Liver (tissue), 9 donors: Measurements from ENCODE around the gene OR2T1. TPM values are rescaled to one million over a fixed set of nuclear protein-coding genes. Genes with fewer than 3 reads are reported as not detected.
"Not testable (repeated sequence)": the region's sequence is repeated elsewhere in the genome, so short reads cannot be mapped to it uniquely, and the experiment has no call there.

ENCODE experiments used
- DNase-seq: peaks from one replicate; pipeline ENCODE4 v3.0.0-alpha.2; 2017; ENCODE audit warnings: low spot score
- H3K27ac ChIP-seq, 2 donors: one replicate each; pipeline ENCODE4 v1.7.0; 2013; ENCODE audit warnings: inconsistent platforms in 2 of 2, low read length in 2 of 2, control low read depth in 1 of 2, low read depth in 1 of 2, mild to moderate bottlenecking in 1 of 2
- H3K27me3 ChIP-seq, 4 donors: one replicate each; pipeline versions ENCODE4 v1.6.1 to v1.7.0; 2013; ENCODE audit warnings: low read length in 3 of 4, inconsistent platforms in 1 of 4, mild to moderate bottlenecking in 1 of 4, moderate library complexity in 1 of 4; ENCODE audit not compliant: control insufficient read depth in 4 of 4, insufficient read depth in 4 of 4
- H3K36me3 ChIP-seq, 4 donors: one replicate each; pipeline versions ENCODE4 v1.6.1 to v1.7.0; 2013; ENCODE audit warnings: low read length in 3 of 4, mild to moderate bottlenecking in 3 of 4, low read depth in 1 of 4, moderate library complexity in 1 of 4; ENCODE audit not compliant: control insufficient read depth in 4 of 4, insufficient read depth in 3 of 4
- H3K4me1 ChIP-seq, 4 donors: one replicate each; pipeline versions ENCODE4 v1.6.1 to v1.7.0; 2013; ENCODE audit warnings: low read length in 3 of 4, mild to moderate bottlenecking in 3 of 4, moderate library complexity in 1 of 4; ENCODE audit not compliant: control insufficient read depth in 4 of 4, insufficient read depth in 4 of 4
- H3K4me3 ChIP-seq, 3 donors: one replicate each; pipeline versions ENCODE4 v1.6.1 to v1.7.0; 2013; ENCODE audit warnings: low read length in 3 of 3, control low read depth in 1 of 3, low read depth in 1 of 3, mild to moderate bottlenecking in 1 of 3
- H3K9ac ChIP-seq, 2 donors: one replicate each; pipeline ENCODE4 v1.7.0; 2013; ENCODE audit warnings: low read length in 2 of 2, mild to moderate bottlenecking in 2 of 2, moderate library complexity in 2 of 2, control low read depth in 1 of 2, low read depth in 1 of 2
- H3K9me3 ChIP-seq, 4 donors: one replicate each; pipeline versions ENCODE4 v1.6.1 to v1.7.0; 2013; ENCODE audit warnings: low read length in 3 of 4; ENCODE audit not compliant: control insufficient read depth in 4 of 4
- WGBS: extraction: QIAGEN DNeasy Blood & Tissue Kit; methylation state at CpG from one replicate; pipeline ENCODE4 v1.1.7; 2013; 5-methylcytosine and 5-hydroxymethylcytosine counted together
- polyA plus RNA-seq, 2 donors: library from polyadenylated mRNA; stranded (reverse) in 1 of 2; unstranded in 1 of 2; fragments of 200-250 nt in 1 of 2; fragments of >200 nt in 1 of 2; fragmentation: Nextera tagmentation in 1 of 2; extraction: Ambion mirVana in 1 of 2; gene quantifications; one replicate each; pipeline versions ENCODE4 v1.2.1 to v1.2.3, GENCODE V29; 2013 to 2015
- total RNA-seq, 2 donors: library from RNA; depleted of rRNA; stranded (reverse); fragments of >200 nt; gene quantifications; one replicate each; pipeline ENCODE4 v1.2.3, GENCODE V29; 2014
- donor health status: healthy.
- donor health status: healthy.
- donor health status: healthy.
- donor health status: healthy.
- donor health status: healthy.

The OR2T1 gene
- total and polyA plus RNA-seq, 4 donors = not detected

DNA sequence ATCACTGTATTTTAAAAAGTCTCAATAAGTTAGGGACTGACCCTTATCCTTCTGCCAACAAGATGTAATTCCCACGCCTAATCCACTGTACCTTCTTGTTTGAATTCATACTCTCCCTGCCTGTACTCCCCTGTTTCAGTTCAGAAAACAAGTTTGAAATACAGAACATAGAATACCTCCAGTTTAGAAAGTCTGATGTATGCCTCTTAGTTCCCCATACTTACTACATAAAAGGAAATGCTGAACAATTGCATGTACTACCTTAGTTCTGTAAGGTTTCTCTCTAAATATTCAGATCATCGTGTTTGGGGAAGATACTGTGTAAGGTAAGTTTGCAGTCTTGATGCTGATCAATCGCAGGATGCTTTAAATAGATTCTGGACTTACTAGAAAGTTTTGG, 33.5 kb downstream of the OR2T1 start:
- not testable (repeated sequence) for H3K36me3 ChIP-seq, H3K27ac ChIP-seq, H3K4me1 ChIP-seq, DNase-seq, H3K27me3 ChIP-seq, H3K9ac ChIP-seq, H3K9me3 ChIP-seq, H3K4me3 ChIP-seq
- WGBS = 69% methylated on average over 3 of the region's 3 CpGs

DNA sequence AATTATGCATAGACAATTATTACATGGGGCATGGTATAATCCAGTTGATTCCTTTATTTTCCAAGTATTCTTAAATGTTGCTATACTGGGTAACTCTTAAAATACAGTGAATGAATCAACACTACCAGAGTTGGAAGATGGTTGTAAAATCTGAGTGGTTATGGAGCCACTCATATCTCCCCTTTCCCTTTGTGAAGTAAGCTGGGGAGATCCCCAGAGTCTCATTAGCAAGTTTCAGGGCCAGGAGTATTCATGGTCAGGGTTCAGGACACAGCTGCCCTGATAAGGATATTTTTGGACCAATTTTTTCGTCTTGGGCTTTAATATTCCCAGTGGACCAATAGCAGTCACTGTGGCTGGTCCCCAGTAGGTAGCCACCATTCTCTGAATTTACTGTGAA, 35.8 kb downstream of the OR2T1 start:
- whole genome bisulfite sequencing = 40% methylated on average over 1 of the region's 1 CpG
- DNase-seq, H3K27me3 ChIP-seq, H3K9ac ChIP-seq, H3K27ac ChIP-seq, H3K4me3 ChIP-seq, H3K9me3 ChIP-seq, H3K36me3 ChIP-seq, H3K4me1 ChIP-seq: not testable (repeated sequence)

DNA sequence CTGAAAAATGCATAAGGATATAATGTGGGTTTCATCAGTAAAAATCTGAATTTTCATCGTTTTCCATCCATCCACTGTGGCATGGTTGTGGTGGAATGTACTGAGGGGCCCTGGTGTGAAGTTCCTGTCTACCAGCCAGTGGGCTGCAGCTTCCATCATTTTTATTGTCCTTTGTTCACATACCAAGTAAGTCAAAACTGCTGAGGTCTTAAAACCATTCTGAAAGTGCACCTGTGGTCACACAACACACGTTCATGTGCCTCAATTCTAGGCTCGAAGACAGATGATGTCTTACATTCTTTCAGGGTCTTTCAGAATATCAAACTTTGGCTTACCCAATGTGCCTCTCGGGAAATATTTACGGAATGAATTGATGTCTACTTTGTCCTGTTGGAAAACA, 36.4 kb downstream of the OR2T1 start:
- H3K27me3 ChIP-seq, H3K4me1 ChIP-seq, H3K9ac ChIP-seq, H3K4me3 ChIP-seq, H3K9me3 ChIP-seq, H3K36me3 ChIP-seq, H3K27ac ChIP-seq, DNase-seq: not testable (repeated sequence)
- 52% methylated on average over 5 of the region's 5 CpGs for WGBS

DNA sequence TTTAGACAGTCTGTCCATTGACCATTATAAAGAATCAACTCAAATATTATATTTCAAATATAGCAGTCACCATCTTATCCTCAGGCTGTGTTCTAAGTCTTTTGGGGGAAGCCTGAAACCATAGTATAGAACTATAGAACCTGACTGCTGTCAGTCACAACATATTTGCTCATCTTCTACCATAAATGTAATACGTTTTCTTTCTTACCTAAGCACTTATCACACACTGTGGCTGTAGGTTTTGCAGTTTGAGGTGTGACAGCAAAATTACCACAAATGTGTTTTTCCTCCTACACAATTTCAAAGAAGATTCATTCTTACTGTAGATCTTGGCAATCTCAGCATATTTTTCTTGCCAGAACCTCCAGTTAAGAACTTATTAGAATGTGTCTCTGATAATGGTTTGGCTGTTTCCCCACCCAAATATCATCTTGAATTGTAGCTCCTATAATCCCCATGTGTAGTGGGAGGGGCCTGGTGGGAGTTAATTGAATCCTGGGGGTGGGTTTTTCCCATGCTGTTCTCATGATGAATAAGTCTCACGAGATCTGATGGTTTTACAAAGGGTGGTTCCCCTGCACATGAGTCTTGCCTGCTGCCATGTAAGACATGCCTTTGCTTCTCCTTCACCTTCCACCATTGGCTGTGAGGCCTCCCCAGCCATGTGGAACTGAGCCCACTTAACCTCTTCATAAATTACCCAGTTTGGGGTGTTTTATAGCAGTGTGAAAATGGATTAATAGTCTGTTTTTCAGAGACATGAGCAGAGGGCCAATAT, 39.8 kb downstream of the OR2T1 start:
- H3K36me3 ChIP-seq, H3K9ac ChIP-seq, H3K4me1 ChIP-seq, H3K27ac ChIP-seq, H3K9me3 ChIP-seq, H3K4me3 ChIP-seq, H3K27me3 ChIP-seq, DNase-seq: not testable (repeated sequence)
- WGBS = 49% methylated on average over 1 of the region's 2 CpGs

DNA sequence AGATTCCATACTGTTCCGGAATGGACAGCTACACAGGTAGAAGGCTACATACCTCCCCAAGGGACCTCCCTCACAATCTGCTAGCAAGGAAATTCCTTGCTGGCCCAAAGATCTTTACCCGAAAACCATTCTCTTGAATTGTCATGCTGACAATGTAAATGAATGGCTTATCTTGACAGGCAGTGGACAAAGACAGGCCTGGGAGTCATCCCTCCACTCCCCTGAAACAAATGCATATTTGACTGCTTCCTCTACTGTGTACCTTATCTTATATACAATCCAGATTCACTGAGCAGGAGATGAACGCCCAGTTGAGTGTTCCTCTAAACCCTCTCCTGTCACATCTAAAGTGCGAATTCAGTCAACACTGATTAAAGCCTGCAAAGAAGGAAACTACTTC, 41.8 kb downstream of the OR2T1 start:
- not testable (repeated sequence) for DNase-seq, H3K27me3 ChIP-seq, H3K9ac ChIP-seq, H3K36me3 ChIP-seq, H3K4me3 ChIP-seq, H3K9me3 ChIP-seq, H3K27ac ChIP-seq, H3K4me1 ChIP-seq
- 73% methylated on average over 4 of the region's 4 CpGs for WGBS

DNA sequence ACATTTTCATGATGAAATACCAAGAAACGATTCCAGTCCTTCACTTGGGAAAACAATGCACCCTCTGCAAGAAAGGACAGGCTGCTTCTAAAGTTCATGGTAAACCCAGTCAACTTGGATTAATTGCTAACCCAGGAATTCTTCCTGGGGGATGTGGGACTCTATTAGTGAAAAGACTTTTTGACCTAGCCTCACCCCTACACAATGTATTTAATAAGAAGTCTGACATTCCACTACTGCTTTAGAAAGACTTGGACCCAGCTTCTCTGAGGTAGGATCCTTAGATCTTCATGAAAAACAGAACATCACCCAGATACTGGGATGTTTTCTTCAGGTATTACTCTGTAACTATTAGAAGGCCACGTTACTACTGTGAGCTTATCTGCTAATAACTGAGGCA, 42.6 kb downstream of the OR2T1 start, which contains the start of gene OR2T2:
Gene OR2T2 (plus strand): TSS at position 239 of the 400 bp plus-strand sequence. CDS start 7,161 bp downstream, outside the sequence.
- not testable (repeated sequence) for H3K36me3 ChIP-seq, H3K4me1 ChIP-seq, DNase-seq, H3K27ac ChIP-seq, H3K9me3 ChIP-seq, H3K27me3 ChIP-seq, H3K4me3 ChIP-seq, H3K9ac ChIP-seq
- no CpG with 5 or more reads among the region's 2 CpGs for WGBS

DNA sequence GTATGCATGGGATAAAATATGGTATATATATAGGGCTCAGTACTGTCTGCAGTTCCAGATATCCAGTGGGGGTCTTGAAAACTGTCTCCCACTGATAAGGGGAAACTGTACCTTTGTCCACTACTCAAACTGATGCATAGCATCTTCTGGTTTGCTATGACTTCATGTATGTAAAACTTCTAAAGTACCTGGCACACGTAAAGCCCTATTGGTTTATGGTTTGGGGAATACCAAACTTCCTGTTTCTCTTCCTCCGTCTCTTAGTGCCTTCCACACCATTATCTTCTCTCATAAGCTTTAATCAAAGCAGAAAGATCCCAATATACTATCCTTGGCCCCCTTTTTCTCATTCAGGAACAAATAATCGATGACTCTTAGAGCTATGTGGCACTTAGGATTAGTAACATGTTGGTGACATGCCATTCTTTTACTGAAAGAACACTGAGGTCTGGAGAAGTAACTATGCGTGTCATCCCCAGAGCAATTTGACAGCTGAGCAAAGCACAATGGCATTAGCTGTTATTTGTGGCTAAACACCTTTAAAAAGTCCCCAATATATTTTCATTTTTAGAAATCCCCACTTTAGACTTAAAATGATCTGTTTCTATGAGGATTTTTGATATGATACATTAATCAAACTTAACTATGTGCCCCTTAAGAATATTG, 45.7 kb downstream of the OR2T1 start:
- not testable (repeated sequence) for DNase-seq, H3K27me3 ChIP-seq, H3K27ac ChIP-seq, H3K9ac ChIP-seq, H3K4me1 ChIP-seq, H3K36me3 ChIP-seq, H3K4me3 ChIP-seq, H3K9me3 ChIP-seq
- WGBS = no CpG with 5 or more reads among the region's 4 CpGs

DNA sequence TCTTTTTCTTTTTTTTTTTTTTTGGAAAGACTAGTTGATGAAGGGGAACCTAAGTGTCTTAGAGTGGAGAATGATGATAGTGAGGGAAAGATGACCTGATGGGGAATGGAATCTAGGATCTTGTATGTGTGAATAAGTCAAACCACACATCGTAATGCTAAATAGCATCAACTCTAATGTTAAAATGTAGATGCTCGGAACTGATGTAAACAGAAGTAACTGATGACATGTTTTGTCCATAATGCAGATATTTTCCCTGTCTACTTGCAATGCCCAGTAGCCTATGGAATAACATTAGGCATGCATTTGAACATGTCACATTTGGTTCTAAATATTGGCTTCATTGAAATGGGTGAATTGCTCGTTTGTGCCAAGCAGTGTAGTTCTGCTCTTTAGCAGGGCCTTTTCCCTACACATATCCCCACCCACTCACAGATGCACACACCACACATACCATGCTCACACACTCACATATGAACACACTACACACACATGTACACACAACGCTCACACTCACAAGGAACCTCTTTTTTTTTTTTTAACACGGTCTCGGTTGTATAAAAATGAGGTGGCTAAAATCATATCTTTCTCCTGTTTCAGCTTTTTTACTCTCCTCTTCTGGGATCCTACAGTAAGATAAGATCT, 47.1 kb downstream of the OR2T1 start:
- DNase-seq, H3K4me3 ChIP-seq, H3K9me3 ChIP-seq, H3K4me1 ChIP-seq, H3K9ac ChIP-seq, H3K36me3 ChIP-seq, H3K27ac ChIP-seq, H3K27me3 ChIP-seq: not testable (repeated sequence)
- 79% methylated on average over 5 of the region's 6 CpGs for WGBS
